IMR-90 (cell line): ENCODE data around the gene CD274. TPM values are rescaled to one million over a fixed set of nuclear protein-coding genes. Genes with fewer than 3 reads are reported as not detected.

Experiments
- ATAC-seq: fragments of 200-7000 bp; cut with Tn5 transposase; 2 replicates; pipeline ENCODE4 v1.9.1; 2020; ENCODE audit warnings: low read depth, mild to moderate bottlenecking, moderate library complexity
- BruUV-seq: library from RNA; stranded (reverse); fragments of 400-500 nt; replicated peaks from 2 replicates; lab custom pipeline; 2021; lab: Mats Ljungman, UMichigan
- CTCF ChIA-PET: fragments of 300-600 bp; formaldehyde crosslinking; extraction: SDS; loops from one replicate; lab custom pipeline; 2021; ENCODE audit warnings: antibody characterized with exemption; lab: Yijun Ruan, JAX
- POLR2A ChIA-PET: fragments of 300-600 bp; sonication (Branson Sonifier 250); formaldehyde crosslinking; loops from one replicate; lab custom pipeline; 2022; ENCODE audit warnings: antibody characterized with exemption; ENCODE audit not compliant: unreplicated experiment; lab: Charles Lee
- DNase-seq: peaks from one replicate; pipeline ENCODE4 v3.0.0; 2013
- H2AFZ ChIP-seq: replicated peaks from 2 replicates; pipeline ENCODE3; 2013; ENCODE audit warnings: low read length, mild to moderate bottlenecking; ENCODE audit not compliant: poor library complexity
- H2AK5ac ChIP-seq: 2 replicates; pipeline ENCODE4 v1.6.1; 2013; ENCODE audit warnings: low read depth, low read length, inconsistent platforms
- H2AK9ac ChIP-seq: replicated peaks from 2 replicates; pipeline ENCODE3; 2013; ENCODE audit warnings: mild to moderate bottlenecking, low read depth, low read length, moderate library complexity; ENCODE audit not compliant: poor library complexity
- H2BK120ac ChIP-seq: 2 replicates; pipeline ENCODE4 v1.6.1; 2013; ENCODE audit warnings: low read depth, low read length, inconsistent platforms
- H2BK15ac ChIP-seq: 3 replicates; pipeline ENCODE4 v1.6.1; 2013; ENCODE audit warnings: low read depth, low read length, inconsistent platforms
- H2BK20ac ChIP-seq: 2 replicates; pipeline ENCODE4 v1.6.1; 2013; ENCODE audit warnings: low read depth, mild to moderate bottlenecking, inconsistent platforms, low read length, moderate library complexity
- H2BK5ac ChIP-seq: 2 replicates; pipeline ENCODE4 v1.6.1; 2013; ENCODE audit warnings: mild to moderate bottlenecking, low read depth, low read length, inconsistent platforms; ENCODE audit not compliant: poor library complexity, severe bottlenecking
- H3K14ac ChIP-seq: replicated peaks from 2 replicates; pipeline ENCODE4 v1.6.1; 2013; ENCODE audit warnings: low read depth, low read length, inconsistent platforms
- H3K18ac ChIP-seq: 2 replicates; pipeline ENCODE4 v1.6.1; 2013; ENCODE audit warnings: low read depth, low read length, control low read depth
- H3K23ac ChIP-seq: 2 replicates; pipeline ENCODE4 v1.6.1; 2013; ENCODE audit warnings: low read depth, low read length, inconsistent platforms
- H3K27ac ChIP-seq: 2 replicates; pipeline ENCODE4 v1.5.1; 2013; ENCODE audit warnings: mild to moderate bottlenecking, control low read depth, low read length; ENCODE audit not compliant: insufficient read depth
- H3K27me3 ChIP-seq: 2 replicates; pipeline ENCODE4 v1.6.1; 2013; ENCODE audit warnings: low read length; ENCODE audit not compliant: control insufficient read depth, insufficient read depth
- H3K36me3 ChIP-seq: 2 replicates; pipeline ENCODE4 v1.6.1; 2013; ENCODE audit warnings: low read length, mixed read lengths; ENCODE audit not compliant: control insufficient read depth, insufficient read depth
- H3K4ac ChIP-seq: 2 replicates; pipeline ENCODE4 v1.6.1; 2013; ENCODE audit warnings: low read depth, low read length, inconsistent platforms
- H3K4me1 ChIP-seq: 2 replicates; pipeline ENCODE4 v1.6.1; 2013; ENCODE audit warnings: low read length, mixed read lengths; ENCODE audit not compliant: control insufficient read depth, insufficient read depth
- H3K4me2 ChIP-seq: 2 replicates; pipeline ENCODE4 v1.6.1; 2013; ENCODE audit warnings: low read depth, mild to moderate bottlenecking, control low read depth, low read length, moderate library complexity
- H3K4me3 ChIP-seq: 2 replicates; pipeline ENCODE4 v1.5.1; 2013; ENCODE audit warnings: low read depth, mild to moderate bottlenecking, control low read depth, low read length, moderate library complexity; ENCODE audit not compliant: insufficient read depth
- H3K56ac ChIP-seq: 2 replicates; pipeline ENCODE4 v1.6.1; 2013; ENCODE audit warnings: low read length, inconsistent platforms; ENCODE audit not compliant: insufficient read depth; ENCODE audit errors: extremely low read depth
- H3K79me1 ChIP-seq, 2 experiments: 2 replicates each; pipeline ENCODE4 v1.6.1; 2013; ENCODE audit warnings: low read length in 2 of 2, inconsistent platforms in 1 of 2, low read depth in 1 of 2
- H3K9ac ChIP-seq: 2 replicates; pipeline ENCODE4 v1.6.1; 2013; ENCODE audit warnings: low read depth, low read length, control low read depth
- H3K9me1 ChIP-seq: 2 replicates; pipeline ENCODE4 v1.6.1; 2013; ENCODE audit warnings: low read length, inconsistent platforms; ENCODE audit not compliant: insufficient read depth
- H3K9me3 ChIP-seq: 2 replicates; pipeline ENCODE4 v1.6.1; 2013; ENCODE audit warnings: low read length; ENCODE audit not compliant: control insufficient read depth, insufficient read depth
- H4K20me1 ChIP-seq: 2 replicates; pipeline ENCODE4 v1.6.1; 2013; ENCODE audit warnings: low read length, inconsistent platforms; ENCODE audit not compliant: insufficient read depth
- H4K5ac ChIP-seq: 2 replicates; pipeline ENCODE4 v1.6.1; 2013; ENCODE audit warnings: mild to moderate bottlenecking, low read depth, low read length, control low read depth
- H4K8ac ChIP-seq, 2 experiments: 2 replicates each; pipeline ENCODE4 v1.6.1; 2013; ENCODE audit warnings: low read depth in 2 of 2, low read length in 2 of 2, control low read depth in 1 of 2, inconsistent platforms in 1 of 2
- H4K91ac ChIP-seq: 2 replicates; pipeline ENCODE4 v1.6.1; 2013; ENCODE audit warnings: low read depth, low read length, inconsistent platforms; ENCODE audit not compliant: insufficient read depth
- FOS ChIP-seq: fragments of 150-350 bp; IDR thresholded peaks from 2 replicates; pipeline ENCODE4 v1.6.1; 2016; ENCODE audit warnings: low read depth, low read length
- MXI1 ChIP-seq: IDR thresholded peaks from 2 replicates; pipeline ENCODE4 v1.6.1; 2012; ENCODE audit warnings: low read depth, mild to moderate bottlenecking, low read length, moderate library complexity, borderline replicate concordance
- WGBS, 2 experiments: methylation state at CpG; one replicate each; pipeline versions ENCODE4 v1.1.5 to v1.1.7; 2013; ENCODE audit warnings: missing lambda C conversion rate in 2 of 2; ENCODE audit not compliant: insufficient read length in 1 of 2; ENCODE audit errors: extremely low coverage in 2 of 2; 5-methylcytosine and 5-hydroxymethylcytosine counted together
- dilution Hi-C: fragments of 300-500 bp; cut with HindIII; formaldehyde crosslinking; loops from one replicate; pipeline ENCODE4 v1.14.3; 2018; ENCODE audit warnings: low sequenced_read_pairs; ENCODE audit not compliant: unreplicated experiment
- in situ Hi-C: fragments of 300-500 bp; cut with MboI; formaldehyde crosslinking; loops from 3 replicates; pipeline ENCODE4 v1.14.3; 2019; ENCODE audit warnings: low sequenced_read_pairs, inconsistent platforms, mixed read lengths
- intact Hi-C: fragments of 100-400 bp; cut with micrococcal nuclease; formaldehyde crosslinking; loops from 2 replicates; pipeline ENCODE4 v1.10.0; 2022
- polyA plus RNA-seq, 3 experiments: library from polyadenylated mRNA; depleted of rRNA; stranded (reverse); fragments of >200 nt; gene quantifications; 2 replicates each; pipeline ENCODE4 v1.2.3, GENCODE V29; 2012; ENCODE audit warnings: low replicate concordance in 1 of 3
- total RNA-seq: library from RNA; depleted of rRNA; stranded (reverse); fragments of >200 nt; gene quantifications from 2 replicates; pipeline ENCODE4 v1.2.3, GENCODE V29; 2012

The CD274 gene
- total and polyA plus RNA-seq, 2 of the 4 experiments (the other 2 are of a cell fraction), result 17.4 to 19.4 TPM

GRCh38 chr9:5441043-5441442 lies 9.3 kb upstream of the CD274 start:
- TF ChIP-seq FOS, result peak; percentile 63; the same call in 1 of the 2 replicates
- no peak for TF ChIP-seq MXI1
- H2BK20ac ChIP-seq, result no peak overlapping the region
- H3K27me3 ChIP-seq, result no peaks in the 10 kb centered on the region
- H3K23ac ChIP-seq, result no peak overlapping the region
- no peak overlapping the region for H3K14ac ChIP-seq
- no TSS peak for BruUV-seq
- no peak overlapping the region for H4K91ac ChIP-seq
- no peak overlapping the region for H4K8ac ChIP-seq
- no peaks in the 10 kb centered on the region for H3K9me3 ChIP-seq
- H2BK15ac ChIP-seq, result 0 out of 3 replicates have a peak overlapping the region, but pooled peaks have one; percentile 0
- ChIA-PET POLR2A (no interaction called here), CTCF (interaction anchor here (0.6 to 1.3 kb wide), 2 partner anchors 10 to 46 kb away, joined by 4 to 5 read pairs; partner anchors contain the start of gene CD274)
- no peak overlapping the region for H4K5ac ChIP-seq
- peaks cover 5% of the 10 kb centered on the region for H3K4me1 ChIP-seq
- H3K9ac ChIP-seq, result no peak overlapping the region
- H3K18ac ChIP-seq, result no peak overlapping the region
- H2AFZ ChIP-seq, result no peak overlapping the region
- H2BK120ac ChIP-seq, result no peak overlapping the region
- H3K27ac ChIP-seq, result no peak overlapping the region
- no peaks in the 10 kb centered on the region for H4K20me1 ChIP-seq
- ATAC-seq, result no peak
- in situ Hi-C loops, result loop anchor here (5.0 to 25.0 kb wide), 2 partner anchors 254 to 679 kb away; partner anchors contain the start of gene INSL6
- 83% methylated on average over 1 of the region's 2 CpGs; no CpG with 5 or more reads in 1 of the 2 experiments for WGBS, 2 experiments
- peak; percentile 79 for DNase-seq
- H3K56ac ChIP-seq, result no peak overlapping the region
- H3K4ac ChIP-seq, result no peak overlapping the region
- H3K4me3 ChIP-seq, result no peak overlapping the region
- H2BK5ac ChIP-seq, result no peak overlapping the region
- H3K9me1 ChIP-seq, result 0 out of 2 replicates have a peak, but pooled peaks cover 5% of the 10 kb centered on the region
- no peak overlapping the region for H2AK5ac ChIP-seq
- H3K36me3 ChIP-seq, result no peaks in the 10 kb centered on the region
- peaks cover 0 to 20% of the 10 kb centered on the region in 2 experiments; a peak in 3 of 4 replicates for H3K79me1 ChIP-seq
- intact Hi-C loops, result no loop called here
- H2AK9ac ChIP-seq, result no peak overlapping the region
- H3K4me2 ChIP-seq, result no peak overlapping the region
- dilution Hi-C loops, result no loop called here
